GM23338 (cell line): Measurements from ENCODE around the gene ZNF821.

Experiments used
- CTCF ChIP-seq, 2 experiments: fragments of 200-600 bp in 1 of 2; sonication (generic) in 1 of 2; conservative IDR thresholded peaks; 2 replicates each; pipeline versions ENCODE4 v1.5.1 to v1.6.1; 2016 to 2017; ENCODE audit warnings: antibody characterized with exemption in 2 of 2, low read depth in 2 of 2, mild to moderate bottlenecking in 2 of 2, moderate library complexity in 1 of 2
- EZH2 ChIP-seq: fragments of 200-600 bp; sonication (generic); IDR thresholded peaks from one replicate; pipeline ENCODE4 v1.8.0; 2017; ENCODE audit warnings: antibody characterized with exemption, mild to moderate bottlenecking, low read depth; ENCODE audit not compliant: unreplicated experiment
- EZH2phosphoT487 ChIP-seq: fragments of 200-600 bp; sonication (generic); IDR thresholded peaks from one replicate; pipeline ENCODE4 v1.8.1; 2018; ENCODE audit warnings: antibody characterized with exemption; ENCODE audit not compliant: unreplicated experiment

- no peak for TF ChIP-seq CTCF (conservative IDR thresholded peaks at IDR 0.05; ENCODE audit: low read depth in 2 of 2)
- TF ChIP-seq EZH2, result no peak
- TF ChIP-seq EZH2phosphoT487, result no peak
These were observed 43.4 kb upstream of the ZNF821 start for GRCh38 chr16:71927383-71927782.
